Ramos (cell line): ENCODE measurements around the gene STARD13.

Experiments
- in situ Hi-C: fragments of 300-500 bp; cut with MboI; formaldehyde crosslinking; loops from one replicate; pipeline ENCODE4 v1.14.3; 2022; ENCODE audit warnings: low sequenced_read_pairs; ENCODE audit not compliant: unreplicated experiment

STARD13 gene

DNA sequence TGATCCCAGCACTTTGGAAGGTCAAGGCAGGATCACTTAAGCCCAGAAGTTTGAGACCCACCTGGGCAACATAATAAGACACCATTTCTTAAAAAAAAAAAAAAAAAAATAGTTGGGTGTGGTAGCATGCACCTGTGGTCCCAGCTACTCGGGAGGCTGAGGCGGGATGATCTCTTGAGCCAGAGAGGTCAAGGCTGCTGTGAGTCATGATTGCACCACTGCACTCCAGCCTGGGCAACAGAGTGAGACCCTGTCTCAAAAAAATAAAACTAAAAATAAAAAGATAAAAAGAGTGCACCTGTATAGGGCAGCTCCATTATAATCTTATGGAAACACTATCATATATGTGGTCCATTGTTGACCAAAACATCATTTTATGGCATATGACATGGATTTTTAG, 25.5 kb upstream of the STARD13 start:
- in situ Hi-C loops, result no loop called here

GRCh38 chr13:33310245-33311038, 24.9 kb upstream of the STARD13 start:
- in situ Hi-C loops, result no loop called here

DNA sequence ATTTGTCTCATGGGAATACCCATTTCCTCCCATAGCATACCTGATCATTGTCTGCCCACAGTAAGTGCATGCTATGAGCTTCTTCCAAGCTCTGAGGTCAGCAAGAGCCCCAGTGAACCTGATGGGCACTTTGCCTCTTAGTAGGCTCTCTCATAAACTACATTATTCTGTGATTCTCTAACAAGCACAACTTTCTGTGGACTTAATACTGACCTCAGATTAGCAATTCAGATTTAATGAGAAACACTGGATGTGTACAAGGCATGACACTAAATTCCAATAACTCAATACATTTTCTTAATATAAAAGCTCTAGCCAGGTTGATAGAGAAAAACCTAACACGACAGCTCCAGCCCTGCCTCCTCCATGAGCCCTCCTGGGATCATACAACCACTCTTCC, 23.3 kb upstream of the STARD13 start:
- in situ Hi-C loops, result no loop called here

GRCh38 chr13:33307843-33308242, 22.3 kb upstream of the STARD13 start:
- in situ Hi-C loops, result no loop called here

- in situ Hi-C loops, result no loop called here
These were observed 18.5 kb upstream of the STARD13 start for GRCh38 chr13:33303855-33304597.

GRCh38 chr13:33299626-33300025, 14.1 kb upstream of the STARD13 start:
- in situ Hi-C loops, result no loop called here

DNA sequence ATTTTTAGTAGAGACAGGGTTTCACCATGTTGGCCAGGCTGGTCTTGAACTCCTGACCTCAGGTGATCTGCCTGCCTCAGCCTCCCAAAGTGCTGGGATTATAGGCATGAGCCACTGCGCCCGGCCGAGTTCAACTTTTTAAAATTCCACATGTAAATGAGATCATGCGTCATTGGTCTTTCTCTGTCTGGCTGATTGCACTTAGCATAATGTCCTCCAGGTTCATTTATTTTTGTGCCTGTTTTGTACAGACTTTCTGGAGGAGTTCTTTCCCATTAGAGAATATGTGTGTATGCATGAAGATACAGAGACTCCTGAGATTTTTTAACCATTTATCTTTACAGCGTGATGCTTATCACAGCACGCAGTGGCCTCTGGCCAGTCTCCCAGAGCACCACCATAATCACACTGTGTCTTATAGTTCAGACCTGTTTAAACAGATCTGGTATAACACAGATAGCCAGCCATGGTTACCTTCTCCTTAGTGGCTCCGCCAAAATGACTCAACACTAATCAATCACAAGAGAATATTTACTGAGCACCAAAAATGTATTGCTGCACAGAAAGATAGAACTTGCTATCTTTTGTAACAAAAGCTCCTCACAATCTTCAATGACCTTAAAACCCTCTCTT, 11.4 kb upstream of the STARD13 start:
- in situ Hi-C loops, result no loop called here

GRCh38 chr13:33292712-33293111, 7.2 kb upstream of the STARD13 start:
- in situ Hi-C loops, result no loop called here

DNA sequence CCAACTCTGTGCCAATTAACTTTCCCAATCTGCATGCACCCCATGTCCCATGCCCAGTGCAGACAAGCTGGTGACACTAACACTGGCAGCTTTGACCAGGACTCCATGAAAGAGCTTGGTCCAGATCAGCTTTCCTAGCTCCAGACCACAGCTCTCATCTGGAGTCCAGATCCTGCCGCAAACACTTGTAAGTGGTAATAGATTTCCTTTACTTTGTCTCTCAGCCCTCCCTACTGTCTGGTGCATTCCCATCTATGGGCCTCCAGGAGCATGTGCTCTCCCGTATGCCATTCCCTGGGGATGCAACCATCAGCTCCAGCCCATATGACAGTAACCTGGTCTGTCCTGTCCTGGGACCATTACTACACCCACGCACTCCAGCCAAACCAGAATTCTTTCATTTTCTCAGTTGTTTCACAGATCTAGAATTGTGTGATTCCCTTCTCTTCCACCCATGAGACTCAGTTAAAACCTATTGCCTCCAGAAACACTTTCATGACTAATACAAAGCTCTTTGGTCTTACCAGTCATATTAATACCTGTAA, 4.9 kb upstream of the STARD13 start:
- in situ Hi-C loops, result no loop called here

DNA sequence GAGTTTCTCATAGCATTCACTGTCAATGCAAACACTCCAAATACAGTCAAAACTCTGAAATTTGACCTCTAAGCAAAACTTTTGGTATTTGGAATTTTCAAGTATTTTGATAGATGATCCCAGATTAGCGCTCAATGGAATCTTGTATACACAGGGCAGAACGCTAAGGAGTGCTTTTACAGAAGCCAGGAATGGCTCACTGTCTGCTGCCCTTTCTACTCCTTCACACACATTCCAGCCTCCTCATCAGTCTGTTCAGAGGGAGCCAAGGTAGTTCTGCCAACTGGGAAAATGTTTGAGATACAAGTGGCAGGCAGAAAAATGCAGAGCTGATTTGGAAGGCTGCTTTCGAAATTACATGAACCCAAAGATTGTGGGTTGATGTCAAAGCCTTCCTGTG, 4.4 kb upstream of the STARD13 start:
- in situ Hi-C loops, result no loop called here

DNA sequence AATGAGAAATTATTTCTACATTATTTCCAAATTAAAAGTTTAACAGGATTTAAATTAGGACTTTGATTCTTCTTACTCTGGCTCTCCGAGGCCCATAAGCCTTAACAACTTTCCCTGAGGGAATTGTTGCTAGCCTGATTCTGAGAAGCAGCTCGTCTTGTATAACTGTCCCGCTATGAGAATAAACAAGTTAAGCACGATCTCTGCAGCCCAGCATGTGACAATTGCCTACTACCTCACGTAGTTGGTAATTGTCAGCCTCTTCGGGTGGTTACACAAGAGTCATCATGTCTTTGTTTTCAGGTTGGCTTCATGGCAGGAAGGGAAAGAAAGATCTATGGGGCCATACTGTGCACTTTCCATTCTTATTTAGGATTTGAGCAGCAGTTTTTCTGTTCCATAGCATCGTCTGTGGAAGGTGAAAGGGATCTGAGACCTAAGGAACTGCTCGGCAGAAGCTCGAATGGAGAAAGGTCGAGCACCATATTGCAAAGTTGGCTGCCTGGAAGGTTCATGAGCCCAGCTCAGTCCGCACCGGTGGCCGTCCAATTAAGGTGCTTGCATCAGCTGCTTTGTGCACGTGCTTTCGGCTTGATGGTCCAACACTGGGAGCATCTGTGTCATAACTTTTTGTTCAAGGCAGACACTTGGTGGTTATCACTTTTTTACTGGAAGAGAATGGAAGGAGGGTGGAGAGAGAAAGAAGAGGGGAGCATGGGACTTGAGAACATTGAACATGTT, 1.8 kb upstream of the STARD13 start:
- in situ Hi-C loops, result no loop called here

DNA sequence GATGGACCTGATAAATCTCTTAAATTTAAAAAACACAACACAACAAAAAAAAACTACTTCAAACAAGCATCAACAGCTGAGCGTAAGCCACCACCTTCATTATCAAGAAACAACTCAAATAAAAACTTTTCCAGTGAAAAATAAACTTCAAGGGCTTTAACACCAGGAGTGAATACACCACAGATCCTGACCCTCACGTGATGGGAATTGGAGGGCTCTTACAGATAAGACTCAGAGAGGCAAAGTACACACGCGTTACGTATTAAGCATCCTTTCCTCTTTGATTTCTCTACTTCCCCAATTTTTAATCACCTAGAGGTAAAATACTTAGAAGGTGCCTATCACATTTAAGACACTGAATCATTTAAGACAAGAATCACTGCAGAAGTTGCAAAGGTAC, 573 bp upstream of the STARD13 start:
- in situ Hi-C loops, result no loop called here

DNA sequence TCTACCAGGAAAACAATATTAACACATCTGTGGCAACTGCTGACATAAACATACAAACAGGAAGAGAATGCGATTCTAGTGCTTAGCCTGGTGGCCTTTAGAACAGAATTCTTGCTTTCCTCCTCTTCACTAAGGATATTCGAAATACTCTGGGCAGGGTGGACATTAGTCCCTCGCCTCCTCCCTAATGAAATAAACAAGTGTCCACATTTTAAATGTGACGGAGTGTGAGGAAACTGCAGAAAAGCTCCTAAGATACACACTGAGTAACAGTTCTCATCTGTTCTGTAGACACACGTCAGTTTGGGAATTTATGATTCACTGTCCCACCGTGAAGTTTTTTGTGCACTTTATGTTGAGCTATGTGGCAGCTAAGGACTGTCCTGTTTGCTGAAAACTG, 639 bp downstream of the STARD13 start:
- in situ Hi-C loops, result no loop called here

DNA sequence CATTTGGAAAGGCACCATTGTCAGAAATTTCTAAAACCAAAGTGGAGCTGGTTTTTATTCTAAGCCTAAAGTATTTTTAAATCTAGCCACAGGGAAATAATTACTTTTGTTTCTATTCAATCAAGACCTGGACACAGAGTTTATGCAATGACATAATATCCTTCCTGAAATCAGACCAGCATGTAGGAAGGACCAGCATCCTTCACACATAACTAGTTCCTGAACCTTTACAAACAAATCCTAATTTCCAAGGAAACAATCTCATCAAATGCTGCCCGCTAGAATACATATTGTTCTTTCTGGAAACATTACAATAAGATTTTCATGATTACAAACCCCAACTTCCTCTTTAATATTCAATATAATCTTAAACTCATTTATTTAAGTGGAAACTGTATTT, 1.5 kb downstream of the STARD13 start:
- in situ Hi-C loops, result no loop called here

GRCh38 chr13:33283195-33283911, 2.2 kb downstream of the STARD13 start:
- in situ Hi-C loops, result no loop called here

DNA sequence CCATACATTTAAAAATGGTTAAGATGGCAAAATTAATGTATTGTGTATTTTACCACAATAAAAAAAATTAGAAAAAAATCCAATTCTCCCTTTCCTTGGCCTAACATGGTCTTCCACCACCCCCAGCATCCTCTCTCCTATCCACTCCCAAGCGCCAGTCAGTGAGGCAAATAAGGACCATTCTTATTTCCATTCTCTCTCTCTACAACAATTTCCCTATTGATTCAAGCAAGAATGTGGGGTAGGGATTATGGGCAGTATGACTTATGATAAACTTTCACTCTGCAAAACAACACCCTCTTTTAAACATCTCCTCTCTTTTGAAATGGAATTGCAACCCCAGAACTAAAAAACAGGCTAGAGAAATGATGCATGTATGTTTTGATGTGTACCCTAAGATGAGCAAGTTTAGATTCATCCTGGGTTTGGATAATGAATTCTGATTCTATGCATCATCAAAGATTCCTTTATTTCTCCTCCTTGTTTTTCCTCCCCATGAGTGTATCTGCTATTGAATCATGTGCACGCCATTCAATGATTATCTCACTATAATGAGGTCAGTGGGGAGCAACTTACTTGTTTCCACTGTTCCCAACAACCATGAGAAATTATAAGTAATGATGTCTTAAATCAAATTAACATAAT, 3.5 kb downstream of the STARD13 start:
- in situ Hi-C loops, result no loop called here

GRCh38 chr13:33280923-33281322, 4.6 kb downstream of the STARD13 start:
- in situ Hi-C loops, result no loop called here

DNA sequence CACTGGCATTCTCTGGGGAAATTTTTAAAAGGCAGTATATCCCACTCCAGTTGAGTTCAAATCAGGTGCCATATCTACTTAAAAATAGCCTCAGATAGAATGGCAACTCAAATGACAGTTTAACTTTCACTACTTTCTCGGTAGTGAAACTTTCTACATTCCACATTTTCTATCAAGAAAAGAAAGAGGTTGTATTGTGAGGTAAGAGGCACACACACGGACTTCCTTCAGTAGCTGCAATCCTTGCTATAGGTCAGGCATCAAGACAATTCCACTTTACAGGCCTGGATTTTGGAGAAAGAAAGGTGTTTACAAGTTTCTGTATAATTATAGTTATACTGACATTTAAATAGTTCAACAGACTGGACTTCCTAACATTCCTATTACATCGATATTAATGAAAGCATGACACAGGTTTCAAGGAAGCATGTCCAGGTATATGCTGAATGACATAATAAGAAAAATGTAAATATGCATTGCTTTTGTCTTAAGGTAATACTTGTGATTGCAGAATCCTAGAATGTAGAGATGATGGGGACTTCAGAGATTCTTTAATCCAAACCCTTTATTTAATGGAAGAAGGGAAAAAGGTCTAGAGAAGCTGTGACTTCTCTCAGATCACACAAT, 5.2 kb downstream of the STARD13 start:
- in situ Hi-C loops, result no loop called here
